ENCODE measurements around the gene SEM1.
"Not testable (repeated sequence)": the region's sequence is repeated elsewhere in the genome, so short reads cannot be mapped to it uniquely, and the experiment has no call there.

Gene SEM1

GRCh38 chr7:96700516-96700915, 9.1 kb downstream of the SEM1 start:
- no peak for DNase-seq

GRCh38 chr7:96699219-96699871, 10.3 kb downstream of the SEM1 start:
- DNase-seq = no peak

GRCh38 chr7:96698449-96698848, 11.2 kb downstream of the SEM1 start:
- not testable (repeated sequence) for DNase-seq

GRCh38 chr7:96697822-96698221, 11.8 kb downstream of the SEM1 start:
- DNase-seq = no peak

GRCh38 chr7:96695581-96695980, 14.1 kb downstream of the SEM1 start:
- no peak for DNase-seq

GRCh38 chr7:96694082-96694481, 15.6 kb downstream of the SEM1 start:
- no peak for DNase-seq

- DNase-seq = no peak
Measured at GRCh38 chr7:96691702-96692101, 17.9 kb downstream of the SEM1 start.

- no peak for DNase-seq
Measured at GRCh38 chr7:96689414-96689813, 20.2 kb downstream of the SEM1 start.

GRCh38 chr7:96686305-96686704, 23.3 kb downstream of the SEM1 start:
- DNase-seq = no peak

GRCh38 chr7:96685755-96686154, 23.9 kb downstream of the SEM1 start:
- no peak for DNase-seq

- DNase-seq = no peak
Measured at GRCh38 chr7:96685353-96685752, 24.3 kb downstream of the SEM1 start.

- no peak for DNase-seq
Measured at GRCh38 chr7:96679886-96680285, 29.8 kb downstream of the SEM1 start.

- no peak for DNase-seq
Measured at GRCh38 chr7:96676919-96677318, 32.7 kb downstream of the SEM1 start.

GRCh38 chr7:96675548-96675947, 34.1 kb downstream of the SEM1 start:
- DNase-seq = no peak

GRCh38 chr7:96674565-96674964, 35.1 kb downstream of the SEM1 start:
- no peak for DNase-seq

- DNase-seq = no peak
Measured at GRCh38 chr7:96671854-96672253, 37.8 kb downstream of the SEM1 start.

- DNase-seq = no peak
Measured at GRCh38 chr7:96670338-96671289, 39.0 kb downstream of the SEM1 start.

GRCh38 chr7:96669812-96670211, 39.8 kb downstream of the SEM1 start:
- no peak for DNase-seq

GRCh38 chr7:96667026-96667425, 42.6 kb downstream of the SEM1 start:
- no peak for DNase-seq

GRCh38 chr7:96665689-96666088, 44.0 kb downstream of the SEM1 start:
- no peak for DNase-seq

GRCh38 chr7:96664793-96665192, 44.9 kb downstream of the SEM1 start:
- no peak for DNase-seq

GRCh38 chr7:96663871-96664445, 45.7 kb downstream of the SEM1 start:
- DNase-seq = no peak

- no peak for DNase-seq
Measured at GRCh38 chr7:96663457-96663856, 46.2 kb downstream of the SEM1 start.

GRCh38 chr7:96662151-96662550, 47.5 kb downstream of the SEM1 start:
- DNase-seq = not testable (repeated sequence)
